Coronary artery (tissue), 2 donors: ENCODE measurements around the gene TFAP2B.

Source experiments
- DNase-seq: peaks from one replicate; pipeline ENCODE4 v3.0.0-alpha.2; 2017; ENCODE audit warnings: low spot score
- H3K27ac ChIP-seq, 2 donors: fragments of 200-600 bp; sonication (generic); one replicate each; pipeline ENCODE4 v1.5.1; 2016 to 2019
- H3K4me3 ChIP-seq: fragments of 200-600 bp; sonication (generic); 2 replicates; pipeline ENCODE4 v1.5.1; 2016; ENCODE audit warnings: mild to moderate bottlenecking, moderate library complexity
- TF ChIP-seq, protein P1 (sequence below): fragments of 200-600 bp; sonication (generic); IDR thresholded peaks from one replicate; pipeline ENCODE4 v1.5.1; 2019; ENCODE audit warnings: antibody characterized with exemption

Gene TFAP2B

DNA sequence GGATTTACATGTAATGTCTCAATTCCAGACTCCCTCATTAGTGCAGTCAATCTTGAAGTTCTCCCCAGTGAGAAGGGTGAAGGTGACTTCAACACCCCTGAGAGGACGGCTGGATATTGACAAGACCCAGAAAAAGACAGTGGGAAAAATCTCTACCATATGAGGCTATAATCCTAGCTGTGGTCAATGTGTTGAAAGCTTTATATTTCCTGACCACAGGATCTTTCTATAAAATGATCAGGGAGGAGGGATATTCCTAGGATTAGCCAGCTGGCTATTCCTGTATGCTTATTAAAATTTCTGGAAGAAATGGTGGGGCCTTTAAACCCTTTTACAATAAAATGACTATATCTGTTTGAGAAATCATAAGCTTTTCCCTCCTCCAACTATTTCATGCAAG, 43.0 kb downstream of the TFAP2B start:
- Histone ChIP-seq H3K27ac (no peak overlapping the region), H3K4me3 (no peak overlapping the region)
- DNase-seq = no peak
- TF ChIP-seq, protein P1, sequence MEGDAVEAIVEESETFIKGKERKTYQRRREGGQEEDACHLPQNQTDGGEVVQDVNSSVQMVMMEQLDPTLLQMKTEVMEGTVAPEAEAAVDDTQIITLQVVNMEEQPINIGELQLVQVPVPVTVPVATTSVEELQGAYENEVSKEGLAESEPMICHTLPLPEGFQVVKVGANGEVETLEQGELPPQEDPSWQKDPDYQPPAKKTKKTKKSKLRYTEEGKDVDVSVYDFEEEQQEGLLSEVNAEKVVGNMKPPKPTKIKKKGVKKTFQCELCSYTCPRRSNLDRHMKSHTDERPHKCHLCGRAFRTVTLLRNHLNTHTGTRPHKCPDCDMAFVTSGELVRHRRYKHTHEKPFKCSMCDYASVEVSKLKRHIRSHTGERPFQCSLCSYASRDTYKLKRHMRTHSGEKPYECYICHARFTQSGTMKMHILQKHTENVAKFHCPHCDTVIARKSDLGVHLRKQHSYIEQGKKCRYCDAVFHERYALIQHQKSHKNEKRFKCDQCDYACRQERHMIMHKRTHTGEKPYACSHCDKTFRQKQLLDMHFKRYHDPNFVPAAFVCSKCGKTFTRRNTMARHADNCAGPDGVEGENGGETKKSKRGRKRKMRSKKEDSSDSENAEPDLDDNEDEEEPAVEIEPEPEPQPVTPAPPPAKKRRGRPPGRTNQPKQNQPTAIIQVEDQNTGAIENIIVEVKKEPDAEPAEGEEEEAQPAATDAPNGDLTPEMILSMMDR = no peak

DNA sequence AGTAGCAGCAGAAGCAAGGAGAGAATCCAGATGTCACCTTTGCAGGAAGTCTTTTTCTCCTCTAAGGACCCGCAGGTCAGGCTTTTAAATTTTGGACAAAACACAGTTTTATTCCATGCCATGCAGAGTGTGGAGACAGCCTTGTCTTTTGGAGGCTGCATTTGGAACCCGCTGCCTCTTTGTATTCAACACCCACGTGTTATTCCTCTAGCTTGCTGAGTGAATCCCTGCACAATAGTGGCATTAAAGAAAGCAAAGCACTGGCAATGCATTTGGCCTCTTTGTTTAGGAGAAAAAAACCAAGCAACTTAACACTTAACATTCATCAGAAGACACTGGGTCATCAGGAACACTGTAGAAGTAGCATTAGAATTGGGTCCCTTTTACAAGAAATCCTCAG, 43.5 kb downstream of the TFAP2B start:
- Histone ChIP-seq H3K4me3 (no peak overlapping the region), H3K27ac (no peak overlapping the region)
- TF ChIP-seq, protein P1 = no peak
- DNase-seq = no peak

DNA sequence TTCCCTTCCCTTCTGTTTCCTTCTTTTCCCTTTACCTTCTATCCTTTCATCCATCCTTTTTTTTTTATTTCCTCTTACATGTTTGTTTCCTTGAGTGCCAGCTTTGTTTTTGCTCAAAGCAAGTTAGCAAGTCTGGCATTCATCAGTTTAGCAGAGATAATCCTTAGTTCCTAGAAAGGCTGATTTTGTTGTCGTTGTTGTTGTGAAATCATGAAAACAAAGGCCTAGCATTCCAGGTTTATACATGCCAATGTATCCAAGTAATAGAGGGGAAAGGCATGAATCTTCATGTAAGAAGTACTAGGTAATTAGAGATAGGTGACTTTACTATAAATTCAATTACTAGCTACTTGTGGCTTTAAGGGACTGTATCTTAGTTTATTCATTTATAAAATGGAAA, 45.9 kb downstream of the TFAP2B start:
- Histone ChIP-seq H3K4me3 (no peak overlapping the region), H3K27ac (no peak overlapping the region)
- TF ChIP-seq, protein P1 = no peak
- no peak for DNase-seq

DNA sequence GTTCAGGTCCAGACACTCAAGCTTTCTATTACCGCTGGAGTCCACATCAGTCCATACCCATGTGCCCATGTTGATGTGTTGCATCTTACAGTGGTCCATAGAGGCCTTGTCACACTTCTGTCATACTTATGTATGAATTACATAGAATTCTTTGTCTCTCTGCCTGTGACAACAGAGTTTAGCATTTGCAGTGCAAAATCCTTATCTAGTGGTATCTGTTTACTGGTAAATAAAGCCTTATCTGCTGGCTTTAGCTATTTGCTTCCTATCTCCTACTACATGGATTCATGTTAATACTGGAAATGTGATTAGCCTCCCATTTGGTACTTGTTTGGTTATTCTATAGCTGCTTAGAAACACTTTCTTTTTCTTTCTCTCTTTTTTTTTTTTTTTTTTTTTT, 49.8 kb downstream of the TFAP2B start:
- TF ChIP-seq, protein P1 = no peak
- H3K27ac ChIP-seq = no peak overlapping the region
- no peak for DNase-seq
- H3K4me3 ChIP-seq = no peak overlapping the region

DNA sequence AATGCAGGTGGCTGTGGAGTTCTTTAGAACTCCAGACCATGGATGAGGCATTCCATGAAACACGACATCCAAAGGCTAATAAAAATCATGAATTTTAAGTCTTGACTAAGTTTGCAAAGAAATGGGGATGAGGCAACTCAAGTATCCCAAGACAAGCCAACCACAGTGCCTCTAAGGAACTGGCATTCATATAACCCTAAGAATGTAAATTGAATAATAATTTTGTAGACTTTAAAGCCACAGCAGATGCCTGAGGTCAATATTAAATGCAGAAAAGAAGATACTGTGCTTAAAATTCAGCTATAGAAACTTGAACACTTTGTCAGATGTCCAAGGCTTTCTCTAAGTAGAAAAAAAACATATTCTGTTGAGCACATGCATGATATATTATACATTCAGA, 54.5 kb downstream of the TFAP2B start:
- DNase-seq = no peak
- no peak overlapping the region for H3K4me3 ChIP-seq
- no peak overlapping the region for H3K27ac ChIP-seq
- TF ChIP-seq, protein P1 = no peak

DNA sequence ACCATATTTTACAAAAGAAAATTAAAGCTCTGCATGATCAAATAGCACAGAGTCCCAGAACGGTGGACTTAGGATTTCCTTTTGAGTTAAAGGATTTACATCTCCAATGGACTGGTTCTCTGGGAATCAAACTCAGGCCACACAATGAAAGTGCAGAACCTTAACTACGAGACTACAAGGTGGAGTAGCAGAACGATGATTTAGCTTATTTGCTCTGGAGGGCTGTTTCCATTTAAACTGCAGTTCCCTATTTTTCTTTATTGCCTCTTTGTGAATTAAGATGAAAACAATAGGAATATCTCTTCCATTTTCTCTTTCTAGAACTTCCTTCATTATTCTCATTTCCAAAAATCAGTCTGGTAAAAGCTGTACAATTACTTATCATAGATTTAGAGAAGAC, 65.7 kb downstream of the TFAP2B start:
- DNase-seq = no peak
- TF ChIP-seq, protein P1 = no peak
- Histone ChIP-seq H3K4me3 (no peak overlapping the region), H3K27ac (no peak overlapping the region)

DNA sequence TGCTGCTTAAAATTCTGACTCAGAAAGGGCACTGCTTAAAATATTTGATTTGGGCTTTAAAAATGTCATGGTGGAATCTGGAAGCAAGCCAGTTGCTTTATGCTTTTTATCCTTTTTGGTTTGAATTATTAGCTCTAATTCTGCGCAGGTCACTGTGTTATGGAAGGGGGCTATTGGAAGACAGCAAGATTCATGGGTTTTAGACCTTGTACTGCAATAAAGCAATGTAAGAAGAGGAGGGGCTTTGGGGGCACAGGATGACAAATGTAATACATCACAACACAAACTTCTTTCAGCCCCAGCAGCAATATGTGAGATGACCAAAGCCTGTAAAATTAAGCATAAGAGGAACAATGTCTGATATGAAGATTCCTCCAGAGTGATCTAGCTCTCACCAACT, 68.4 kb downstream of the TFAP2B start:
- TF ChIP-seq, protein P1 = no peak
- no peak for DNase-seq
- Histone ChIP-seq H3K4me3 (no peak overlapping the region), H3K27ac (no peak overlapping the region)
